Esophagus mucosa (tissue), 1 donor: ENCODE measurements around the gene ADGRG3. TPM values are rescaled to one million over a fixed set of nuclear protein-coding genes. Genes with fewer than 3 reads are reported as not detected.

Experiments
- ATAC-seq: fragments of 200-7000 bp; cut with Tn5 transposase; one replicate; pipeline ENCODE4 v1.9.1; 2020
- total RNA-seq: library from RNA; stranded (reverse); gene quantifications from one replicate; pipeline ENCODE4 v1.2.4, GENCODE V29; 2023
- donor health status: DM: yes; HTN: yes; CAD: no.

Gene ADGRG3
- total RNA-seq, 1 donor from 2014 or later = 0.84 TPM

DNA sequence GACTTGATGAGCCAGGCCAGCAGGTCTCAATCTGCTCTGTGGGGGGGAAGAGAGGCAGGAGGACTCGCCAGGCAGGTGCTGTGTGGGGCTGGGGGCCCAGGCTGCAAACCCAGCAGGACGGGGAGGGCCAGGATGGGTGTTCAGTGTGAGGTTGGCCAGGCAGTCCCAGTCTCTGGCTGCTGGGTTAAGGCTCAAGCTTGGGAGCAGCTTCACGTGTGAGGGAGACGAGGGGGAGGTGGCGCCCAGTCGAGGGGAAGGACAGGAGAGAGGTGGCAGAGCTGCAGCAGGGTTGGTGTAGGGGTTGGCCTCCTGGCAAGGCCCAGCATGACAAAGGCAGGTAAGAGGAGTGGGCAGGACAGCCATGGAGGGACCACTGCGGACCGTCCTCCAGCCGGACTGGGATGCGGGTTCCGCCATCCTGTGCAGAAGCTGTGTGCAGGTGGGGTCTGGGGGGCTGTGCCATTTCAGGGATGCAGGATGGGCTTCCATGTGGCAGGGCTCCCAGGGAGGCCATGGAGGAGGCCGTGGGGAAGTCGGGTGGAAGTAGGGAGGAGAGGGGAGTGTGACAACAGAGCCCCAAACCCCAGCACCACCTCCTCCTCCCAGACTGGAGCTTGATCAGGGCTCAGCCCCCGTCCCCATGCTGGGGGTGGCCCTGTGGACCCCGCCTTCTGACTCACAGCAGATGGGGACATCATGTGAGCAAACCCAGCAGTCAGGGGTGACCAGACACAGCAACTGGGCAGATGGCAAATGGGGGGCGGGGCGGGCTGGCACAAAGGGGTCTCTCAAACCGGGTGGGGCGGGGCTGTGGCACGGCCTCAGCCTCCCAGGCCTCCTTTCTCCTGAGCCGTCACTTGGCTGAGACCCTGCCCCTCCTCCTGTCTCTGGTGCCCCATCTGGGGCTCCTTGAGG, 36.9 kb upstream of the ADGRG3 start:
- ATAC-seq = no peak

DNA sequence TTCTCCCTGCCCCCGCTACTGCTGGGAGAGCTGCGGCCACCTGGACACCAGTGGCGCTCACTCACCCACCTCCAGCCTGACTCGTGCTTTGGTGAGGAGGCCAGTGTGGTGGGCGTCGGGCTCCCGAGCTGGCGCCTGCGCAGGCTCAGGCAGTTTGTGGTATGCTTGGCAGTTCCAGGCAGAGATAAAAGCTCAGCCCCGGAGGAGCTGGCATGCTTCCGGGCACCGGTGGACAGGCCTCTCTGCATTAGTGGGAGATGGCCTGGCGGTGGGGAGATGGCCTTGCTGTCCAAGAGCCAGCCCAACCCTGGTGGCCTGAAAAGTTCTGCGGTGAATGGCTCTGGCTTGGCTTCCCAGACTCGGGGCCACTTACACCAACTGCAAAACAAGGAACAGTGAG, 35.5 kb upstream of the ADGRG3 start:
- ATAC-seq = no peak

- no peak for ATAC-seq
These were observed 34.6 kb upstream of the ADGRG3 start for GRCh38 chr16:57633383-57634064.

GRCh38 chr16:57634171-57634570, 33.9 kb upstream of the ADGRG3 start:
- ATAC-seq = no peak

DNA sequence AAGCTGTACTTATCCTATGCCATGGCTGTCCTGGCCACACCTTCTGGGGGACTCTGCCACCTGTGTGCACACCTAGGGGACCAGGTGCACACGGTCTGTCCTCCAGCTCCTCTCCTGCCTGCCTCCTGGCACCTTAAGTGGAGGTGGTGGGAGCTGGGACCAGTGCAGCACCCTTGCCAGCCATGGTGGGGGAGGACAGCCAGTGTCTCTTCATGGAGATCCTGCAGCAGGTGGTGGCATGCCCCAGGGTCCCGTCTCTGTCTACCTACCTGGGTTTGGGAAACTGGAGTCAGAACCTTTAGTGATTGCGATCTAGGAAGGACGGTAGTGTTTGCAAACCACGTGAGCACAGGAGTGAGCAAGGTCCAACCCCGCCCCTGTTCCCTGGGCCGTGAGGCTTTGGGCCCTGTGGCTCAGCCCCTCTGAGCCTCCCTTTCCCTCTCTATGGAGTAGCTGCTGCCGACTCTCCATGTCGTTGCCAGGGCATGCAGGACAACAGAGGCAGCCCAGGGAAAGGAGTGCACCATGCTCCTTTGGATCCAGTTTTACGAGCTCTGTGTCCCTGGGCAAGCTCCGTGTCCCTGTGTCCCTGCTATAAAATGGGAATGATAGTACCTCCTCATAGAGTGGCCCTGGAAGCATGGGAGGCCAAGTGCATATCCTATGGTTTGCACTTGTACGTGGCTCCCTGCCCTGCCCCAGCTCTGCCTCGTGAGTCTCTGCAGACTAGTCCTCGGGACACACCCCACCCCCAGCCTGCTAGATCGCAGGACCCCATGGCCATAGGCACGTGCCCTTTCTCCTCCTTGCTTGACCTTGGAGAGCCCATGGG, 32.6 kb upstream of the ADGRG3 start:
- peak; percentile 42 for ATAC-seq

GRCh38 chr16:57636184-57636583, 31.9 kb upstream of the ADGRG3 start:
- ATAC-seq = no peak

GRCh38 chr16:57637020-57637419, 31.1 kb upstream of the ADGRG3 start:
- ATAC-seq = no peak

DNA sequence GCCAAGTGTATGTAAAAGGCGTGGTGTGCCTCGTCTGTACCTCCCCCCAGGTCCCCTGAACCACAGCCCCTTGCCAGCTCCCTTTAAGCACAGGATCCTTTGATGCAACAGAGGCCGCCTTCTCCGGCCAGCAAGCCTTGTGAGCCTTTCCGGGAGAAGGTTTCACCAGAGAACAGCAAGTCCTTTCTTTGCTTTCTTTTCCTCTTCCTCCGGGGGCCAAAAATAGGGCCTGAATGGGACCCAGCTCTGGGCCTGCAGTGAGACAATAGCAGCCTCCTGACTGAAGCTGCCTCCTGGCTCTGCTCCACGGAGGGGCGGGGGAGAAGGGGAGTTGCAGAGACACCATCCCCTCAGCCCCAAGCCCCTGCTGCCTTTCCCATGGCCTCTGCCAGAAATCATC, 30.7 kb upstream of the ADGRG3 start:
- ATAC-seq = no peak

DNA sequence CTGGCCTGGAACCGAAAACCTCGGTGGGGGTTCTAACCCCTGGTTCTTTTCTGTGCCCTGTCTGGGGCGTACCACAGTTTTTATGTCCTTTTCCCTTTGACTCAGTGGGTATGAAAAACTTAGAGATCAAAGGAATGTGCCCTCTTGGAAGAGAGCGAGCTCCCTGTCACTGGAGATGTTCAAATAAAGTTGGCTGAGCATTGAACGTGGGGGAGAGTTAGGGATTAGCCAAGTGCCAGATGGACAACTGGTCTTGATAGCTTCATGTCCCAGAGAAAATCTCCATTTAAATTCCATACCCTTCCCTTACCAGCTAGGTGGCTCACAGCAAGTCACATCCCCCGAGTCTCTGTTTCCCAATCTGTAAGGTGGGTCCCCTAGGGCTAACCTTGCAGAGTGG, 30.1 kb upstream of the ADGRG3 start:
- no peak for ATAC-seq

- ATAC-seq = no peak
These were observed 29.7 kb upstream of the ADGRG3 start for GRCh38 chr16:57638381-57638780.

- no peak for ATAC-seq
These were observed 28.8 kb upstream of the ADGRG3 start for GRCh38 chr16:57639172-57639887.

- no peak for ATAC-seq
These were observed 27.9 kb upstream of the ADGRG3 start for GRCh38 chr16:57640185-57640584.

DNA sequence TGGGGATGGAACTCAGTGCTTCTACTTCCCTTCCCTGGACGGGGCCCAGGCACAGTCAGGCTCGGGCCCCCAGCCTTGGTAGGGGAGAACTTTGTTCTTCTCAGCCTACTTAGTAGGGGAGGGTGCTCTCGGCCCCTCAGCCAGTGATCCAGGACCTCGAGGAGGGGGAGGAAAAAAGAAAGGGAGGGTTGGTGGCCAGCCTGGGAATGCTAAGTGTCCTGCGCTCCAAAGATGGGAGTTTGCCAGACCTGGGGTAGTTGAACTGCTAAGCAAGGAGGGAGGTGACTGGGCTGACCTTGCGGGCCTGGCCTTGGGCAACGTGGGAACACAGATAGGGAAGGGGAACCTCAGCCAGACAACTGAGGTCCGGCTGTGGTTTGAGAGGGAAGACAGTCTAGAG, 27.5 kb upstream of the ADGRG3 start:
- no peak for ATAC-seq

- ATAC-seq = no peak
These were observed 25.7 kb upstream of the ADGRG3 start for GRCh38 chr16:57642160-57643135.

GRCh38 chr16:57643147-57643874, 24.8 kb upstream of the ADGRG3 start:
- peak; percentile 11 for ATAC-seq

DNA sequence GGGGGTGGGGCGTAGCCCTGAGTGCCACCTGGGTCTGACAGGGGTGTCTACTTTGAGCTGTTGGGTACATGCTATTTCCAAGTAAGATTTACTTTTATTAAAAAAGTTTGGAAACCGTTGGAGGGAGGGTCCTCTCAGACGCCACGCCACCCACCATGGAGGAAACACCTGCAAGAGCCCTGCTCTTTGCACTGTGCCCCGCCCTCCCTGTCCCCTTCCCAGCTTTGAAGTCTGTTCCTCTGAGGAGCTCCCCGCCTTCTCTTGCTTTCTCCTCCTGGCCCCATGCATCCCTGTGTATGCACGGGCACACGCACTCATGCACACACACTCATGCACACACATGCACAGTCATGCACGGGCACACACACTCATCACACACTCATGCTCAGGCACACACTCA, 24.2 kb upstream of the ADGRG3 start:
- ATAC-seq = no peak

DNA sequence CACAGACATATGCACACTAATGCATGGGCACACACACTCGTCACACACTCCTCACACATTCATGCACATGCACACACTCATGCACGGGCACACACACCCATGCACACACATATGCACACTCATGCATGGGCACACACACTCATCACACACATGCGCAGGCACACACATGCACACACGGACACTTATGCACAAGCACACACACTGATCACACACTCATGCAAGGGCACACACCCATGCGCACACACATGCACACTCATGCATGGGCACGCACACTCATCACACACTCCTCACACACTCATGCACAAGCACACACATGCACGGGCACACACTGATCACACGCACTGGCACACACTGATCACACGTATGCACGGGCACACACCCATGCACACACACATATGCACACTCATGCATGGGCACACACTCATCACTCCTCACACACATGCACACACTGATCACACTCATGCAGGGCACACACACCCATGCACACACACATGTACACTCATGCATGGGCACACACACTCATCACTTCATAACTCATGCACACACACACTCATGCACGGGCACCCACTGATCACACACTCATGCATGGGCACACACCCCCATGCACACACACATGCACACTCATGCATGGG, 23.6 kb upstream of the ADGRG3 start:
- no peak for ATAC-seq

GRCh38 chr16:57645169-57645568, 22.9 kb upstream of the ADGRG3 start:
- ATAC-seq = no peak

DNA sequence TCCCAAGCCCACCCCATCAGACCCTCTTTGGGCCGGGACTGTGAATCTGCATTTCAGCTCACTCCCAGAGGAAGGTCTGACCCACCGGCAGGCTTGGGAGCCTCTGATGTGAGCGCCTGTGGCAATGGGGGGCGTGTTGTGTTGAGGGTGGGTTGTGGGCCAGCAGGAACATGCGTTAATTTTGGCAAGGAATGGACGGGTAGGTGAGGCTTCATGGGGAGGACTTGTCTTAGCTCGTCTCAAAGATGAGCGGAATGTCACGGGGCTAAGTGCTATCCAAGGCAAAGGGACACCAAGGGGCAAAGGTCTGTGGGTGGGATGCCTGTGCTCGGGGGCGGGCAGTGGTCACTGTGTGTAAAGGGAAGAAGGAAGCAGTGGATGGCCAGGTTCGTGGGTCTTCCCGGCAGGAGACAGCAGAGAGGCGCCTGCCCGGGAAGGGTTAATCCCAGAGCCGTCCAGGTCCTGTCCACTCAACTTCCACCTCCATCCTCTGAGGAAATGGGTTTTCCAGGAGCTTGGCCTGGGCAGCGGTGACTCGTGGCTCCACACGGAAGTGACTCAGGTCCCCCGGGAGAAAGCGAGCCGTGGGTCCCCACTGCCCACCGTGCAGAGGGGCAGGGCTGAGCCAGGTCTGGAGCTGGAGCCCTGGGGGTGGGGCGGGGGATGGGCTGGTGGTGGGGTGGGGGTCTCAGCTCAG, 22.3 kb upstream of the ADGRG3 start:
- peak; percentile 19 for ATAC-seq
